HL-60 (cell line): ENCODE measurements around the gene ACACB.

Source experiments
- GABPA ChIP-seq: IDR thresholded peaks from 2 replicates; pipeline ENCODE4 v1.6.1; 2012; ENCODE audit warnings: low read depth
- POLR2AphosphoS5 ChIP-seq: IDR thresholded peaks from 2 replicates; pipeline ENCODE4 v1.6.1; 2012; ENCODE audit warnings: low read depth
- SPI1 ChIP-seq: IDR thresholded peaks from 2 replicates; pipeline ENCODE4 v1.6.1; 2012; ENCODE audit warnings: low read depth, mild to moderate bottlenecking, borderline replicate concordance
- TF ChIP-seq, protein P1 (sequence below): IDR thresholded peaks from one replicate; pipeline ENCODE4 v1.5.1; 2011; ENCODE audit warnings: low read length, control low read depth, inconsistent platforms; ENCODE audit not compliant: insufficient read depth
- TF ChIP-seq, protein P2 (sequence below): IDR thresholded peaks from 2 replicates; pipeline ENCODE4 v1.6.1; 2012; ENCODE audit warnings: low read depth; ENCODE audit not compliant: insufficient replicate concordance

DNA sequence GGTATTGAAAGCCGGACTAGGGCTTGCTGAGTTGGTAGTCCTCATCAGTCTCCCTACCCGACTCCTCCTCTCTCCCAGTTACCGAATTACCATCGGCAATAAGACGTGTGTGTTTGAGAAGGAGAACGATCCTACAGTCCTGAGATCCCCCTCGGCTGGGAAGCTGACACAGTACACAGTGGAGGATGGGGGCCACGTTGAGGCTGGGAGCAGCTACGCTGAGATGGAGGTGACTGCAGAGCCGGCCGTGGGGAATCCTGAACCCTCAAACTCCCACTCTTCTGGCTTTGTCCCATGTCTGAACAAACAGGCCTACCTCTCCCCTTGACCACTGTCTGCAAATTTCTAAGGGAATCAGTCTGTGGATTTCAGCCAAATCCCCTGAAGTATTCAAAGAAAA, 82.9 kb downstream of the ACACB start:
- TF ChIP-seq, protein P1, sequence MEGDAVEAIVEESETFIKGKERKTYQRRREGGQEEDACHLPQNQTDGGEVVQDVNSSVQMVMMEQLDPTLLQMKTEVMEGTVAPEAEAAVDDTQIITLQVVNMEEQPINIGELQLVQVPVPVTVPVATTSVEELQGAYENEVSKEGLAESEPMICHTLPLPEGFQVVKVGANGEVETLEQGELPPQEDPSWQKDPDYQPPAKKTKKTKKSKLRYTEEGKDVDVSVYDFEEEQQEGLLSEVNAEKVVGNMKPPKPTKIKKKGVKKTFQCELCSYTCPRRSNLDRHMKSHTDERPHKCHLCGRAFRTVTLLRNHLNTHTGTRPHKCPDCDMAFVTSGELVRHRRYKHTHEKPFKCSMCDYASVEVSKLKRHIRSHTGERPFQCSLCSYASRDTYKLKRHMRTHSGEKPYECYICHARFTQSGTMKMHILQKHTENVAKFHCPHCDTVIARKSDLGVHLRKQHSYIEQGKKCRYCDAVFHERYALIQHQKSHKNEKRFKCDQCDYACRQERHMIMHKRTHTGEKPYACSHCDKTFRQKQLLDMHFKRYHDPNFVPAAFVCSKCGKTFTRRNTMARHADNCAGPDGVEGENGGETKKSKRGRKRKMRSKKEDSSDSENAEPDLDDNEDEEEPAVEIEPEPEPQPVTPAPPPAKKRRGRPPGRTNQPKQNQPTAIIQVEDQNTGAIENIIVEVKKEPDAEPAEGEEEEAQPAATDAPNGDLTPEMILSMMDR: no peak
- TF ChIP-seq, protein P2, sequence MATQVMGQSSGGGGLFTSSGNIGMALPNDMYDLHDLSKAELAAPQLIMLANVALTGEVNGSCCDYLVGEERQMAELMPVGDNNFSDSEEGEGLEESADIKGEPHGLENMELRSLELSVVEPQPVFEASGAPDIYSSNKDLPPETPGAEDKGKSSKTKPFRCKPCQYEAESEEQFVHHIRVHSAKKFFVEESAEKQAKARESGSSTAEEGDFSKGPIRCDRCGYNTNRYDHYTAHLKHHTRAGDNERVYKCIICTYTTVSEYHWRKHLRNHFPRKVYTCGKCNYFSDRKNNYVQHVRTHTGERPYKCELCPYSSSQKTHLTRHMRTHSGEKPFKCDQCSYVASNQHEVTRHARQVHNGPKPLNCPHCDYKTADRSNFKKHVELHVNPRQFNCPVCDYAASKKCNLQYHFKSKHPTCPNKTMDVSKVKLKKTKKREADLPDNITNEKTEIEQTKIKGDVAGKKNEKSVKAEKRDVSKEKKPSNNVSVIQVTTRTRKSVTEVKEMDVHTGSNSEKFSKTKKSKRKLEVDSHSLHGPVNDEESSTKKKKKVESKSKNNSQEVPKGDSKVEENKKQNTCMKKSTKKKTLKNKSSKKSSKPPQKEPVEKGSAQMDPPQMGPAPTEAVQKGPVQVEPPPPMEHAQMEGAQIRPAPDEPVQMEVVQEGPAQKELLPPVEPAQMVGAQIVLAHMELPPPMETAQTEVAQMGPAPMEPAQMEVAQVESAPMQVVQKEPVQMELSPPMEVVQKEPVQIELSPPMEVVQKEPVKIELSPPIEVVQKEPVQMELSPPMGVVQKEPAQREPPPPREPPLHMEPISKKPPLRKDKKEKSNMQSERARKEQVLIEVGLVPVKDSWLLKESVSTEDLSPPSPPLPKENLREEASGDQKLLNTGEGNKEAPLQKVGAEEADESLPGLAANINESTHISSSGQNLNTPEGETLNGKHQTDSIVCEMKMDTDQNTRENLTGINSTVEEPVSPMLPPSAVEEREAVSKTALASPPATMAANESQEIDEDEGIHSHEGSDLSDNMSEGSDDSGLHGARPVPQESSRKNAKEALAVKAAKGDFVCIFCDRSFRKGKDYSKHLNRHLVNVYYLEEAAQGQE: no peak
- TF ChIP-seq POLR2AphosphoS5 (no peak), SPI1 (no peak), GABPA (no peak)
